GM18909 (cell line): ENCODE data around the gene PAX2.

Source experiments
- ATAC-seq: cut with Tn5 transposase; IDR thresholded peaks from one replicate; pipeline ENCODE4 v1.9.1; 2021; ENCODE audit warnings: mild to moderate bottlenecking; ENCODE audit not compliant: unreplicated experiment, poor library complexity

The PAX2 gene

DNA sequence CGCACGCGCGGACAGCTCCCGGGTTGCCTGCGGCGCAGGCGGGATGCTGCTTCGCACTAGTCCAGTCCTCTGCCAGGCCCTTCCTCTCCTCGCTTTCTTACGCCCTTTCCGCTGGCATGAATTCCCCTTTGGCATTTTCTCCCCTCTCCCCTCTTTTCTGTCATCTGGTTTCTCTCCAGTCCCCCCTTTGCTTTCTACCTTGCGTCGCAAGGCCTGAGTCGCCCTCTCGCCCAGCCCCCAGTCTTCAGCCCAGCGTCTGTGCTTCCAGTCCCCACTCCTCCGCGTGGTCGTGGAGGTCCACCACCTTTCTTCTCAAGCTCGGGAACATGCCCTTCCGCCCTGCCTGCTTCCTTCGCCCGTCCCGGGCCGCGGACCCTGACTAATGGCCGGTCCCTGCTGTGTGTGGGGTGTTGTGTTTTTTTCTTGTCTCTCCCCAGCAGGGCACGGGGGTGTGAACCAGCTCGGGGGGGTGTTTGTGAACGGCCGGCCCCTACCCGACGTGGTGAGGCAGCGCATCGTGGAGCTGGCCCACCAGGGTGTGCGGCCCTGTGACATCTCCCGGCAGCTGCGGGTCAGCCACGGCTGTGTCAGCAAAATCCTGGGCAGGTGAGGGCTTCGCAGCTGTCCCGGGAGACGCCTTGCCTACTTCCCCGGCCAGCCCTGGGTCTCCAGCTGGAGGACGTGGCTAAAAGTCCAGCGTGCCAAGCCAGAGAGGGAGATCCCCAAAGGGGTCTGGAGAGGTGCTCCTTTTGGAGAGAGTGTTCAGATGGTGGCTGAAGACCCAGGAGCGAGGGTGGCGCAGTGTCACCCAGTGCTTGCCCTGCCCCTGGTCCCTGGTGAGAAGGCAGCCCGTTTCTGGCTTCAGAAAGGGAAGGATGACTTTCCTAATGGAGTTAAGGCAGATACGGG is 4.2 kb downstream of the PAX2 start:
- ATAC-seq = no peak

DNA sequence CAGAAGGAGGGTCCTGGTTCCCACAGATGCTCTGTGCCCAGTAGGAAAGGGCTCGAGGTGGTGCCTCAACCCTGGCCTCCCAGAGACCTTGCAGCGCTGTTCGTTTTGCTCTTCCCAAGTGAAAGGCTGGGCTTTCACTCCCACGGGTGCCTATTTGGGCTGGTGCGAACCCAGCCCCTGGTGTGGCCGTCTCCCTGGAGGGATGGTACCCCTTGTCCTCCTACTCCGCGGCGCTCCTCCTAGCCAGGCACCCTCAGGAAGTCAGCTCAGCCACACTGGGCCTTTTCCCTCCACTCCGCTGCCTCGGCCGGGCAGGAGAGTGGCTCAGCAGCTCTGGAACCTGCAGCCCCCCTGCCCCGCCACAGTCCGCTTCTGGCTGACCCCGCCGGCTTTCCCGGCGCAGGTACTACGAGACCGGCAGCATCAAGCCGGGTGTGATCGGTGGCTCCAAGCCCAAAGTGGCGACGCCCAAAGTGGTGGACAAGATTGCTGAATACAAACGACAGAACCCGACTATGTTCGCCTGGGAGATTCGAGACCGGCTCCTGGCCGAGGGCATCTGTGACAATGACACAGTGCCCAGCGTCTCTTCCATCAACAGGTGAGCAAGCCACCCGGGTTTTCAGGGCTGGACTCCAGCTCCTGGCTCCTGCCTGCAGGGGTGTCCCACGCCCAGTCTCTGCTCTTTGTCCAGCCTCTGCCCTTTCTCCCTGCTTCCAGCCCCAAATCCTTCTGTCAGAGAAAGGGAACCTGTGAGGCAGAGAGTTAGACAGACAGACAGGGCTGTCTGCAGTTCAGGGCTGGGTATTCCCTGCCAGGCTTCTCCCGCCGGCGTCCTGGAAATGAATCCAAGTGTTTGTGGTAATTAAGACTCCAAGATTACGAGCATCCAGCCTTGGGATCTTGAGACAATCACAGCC is 5.2 kb downstream of the PAX2 start:
- ATAC-seq = no peak

GRCh38 chr10:100751211-100751933 is 6.0 kb downstream of the PAX2 start:
- ATAC-seq = no peak

DNA sequence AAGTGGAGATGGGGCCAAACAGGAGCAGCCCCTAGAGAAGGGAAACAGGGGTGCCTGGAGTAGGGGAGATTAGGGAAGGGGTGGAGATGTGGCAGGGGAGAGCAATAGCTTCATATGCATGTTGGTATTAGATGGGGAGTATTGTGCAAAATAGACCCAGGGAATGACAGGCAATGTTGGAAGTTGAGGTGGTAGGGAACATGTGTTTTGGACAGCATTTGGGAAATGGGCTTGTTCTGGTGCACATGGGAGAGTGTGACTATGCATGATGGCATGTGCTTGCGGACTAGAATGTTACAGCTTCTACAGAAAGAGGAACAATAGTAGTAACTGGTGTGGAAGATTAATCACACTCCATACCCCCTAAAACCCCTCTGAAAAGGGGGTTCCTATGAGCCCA is 10.4 kb downstream of the PAX2 start:
- ATAC-seq = no peak

- ATAC-seq = no peak
These were observed 13.9 kb downstream of the PAX2 start for GRCh38 chr10:100759331-100759730.

- no peak for ATAC-seq
These were observed 15.3 kb downstream of the PAX2 start for GRCh38 chr10:100760726-100761125.

- ATAC-seq = no peak
These were observed 15.8 kb downstream of the PAX2 start for GRCh38 chr10:100761191-100761590.

DNA sequence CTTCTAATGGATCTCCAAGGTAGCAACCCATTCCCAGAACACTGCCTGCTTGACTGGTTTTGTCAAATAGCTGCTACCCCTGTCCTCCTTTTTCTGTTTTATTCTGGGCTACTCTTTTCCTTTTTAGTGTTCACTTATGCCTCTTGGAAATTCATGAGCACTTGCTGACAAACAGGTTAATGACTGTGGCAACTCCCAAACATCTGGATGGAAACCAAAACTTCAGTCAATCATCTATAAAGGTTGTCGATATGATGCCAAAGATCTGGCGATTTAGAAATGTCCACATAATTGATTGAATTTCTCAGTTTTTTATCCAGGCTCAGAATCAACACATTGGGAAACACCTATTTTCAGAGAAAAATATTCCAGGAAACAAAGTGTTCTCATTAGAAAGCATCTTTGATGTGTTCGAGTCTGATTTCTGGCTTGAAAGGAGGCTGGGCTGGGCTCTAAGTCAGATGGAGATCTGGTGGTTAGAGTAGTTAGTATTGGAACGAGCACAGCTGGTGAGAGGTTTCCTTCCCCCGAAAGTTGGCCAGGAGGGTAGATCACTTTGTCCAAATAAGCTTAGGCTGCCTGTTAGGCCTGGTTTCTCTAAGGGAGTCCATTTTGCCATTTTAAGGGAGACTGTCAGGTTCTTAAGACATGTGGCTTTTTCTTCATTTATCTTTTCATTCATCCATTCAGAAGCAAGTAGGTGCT is 17.8 kb downstream of the PAX2 start:
- no peak for ATAC-seq

GRCh38 chr10:100766693-100767421 is 21.5 kb downstream of the PAX2 start:
- ATAC-seq = no peak

DNA sequence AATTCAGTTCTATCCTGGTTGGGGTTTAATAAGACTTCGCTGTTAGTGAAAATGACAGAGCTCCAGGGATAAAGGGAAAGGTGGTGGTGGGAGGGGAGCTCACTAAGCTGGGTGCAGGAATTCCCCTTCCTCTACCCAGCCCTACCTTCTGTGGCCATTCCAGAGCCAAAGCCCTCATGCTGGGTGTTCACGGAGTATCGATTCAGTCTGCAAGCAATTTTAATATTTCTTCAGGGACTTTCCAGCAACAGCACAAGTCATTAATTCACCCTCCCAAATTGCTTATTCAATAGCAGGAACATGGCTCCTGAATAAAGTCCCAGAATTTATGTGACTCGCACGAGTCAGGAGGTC is 22.0 kb downstream of the PAX2 start:
- no peak for ATAC-seq

- ATAC-seq = no peak
These were observed 24.1 kb downstream of the PAX2 start for GRCh38 chr10:100769481-100769880.

DNA sequence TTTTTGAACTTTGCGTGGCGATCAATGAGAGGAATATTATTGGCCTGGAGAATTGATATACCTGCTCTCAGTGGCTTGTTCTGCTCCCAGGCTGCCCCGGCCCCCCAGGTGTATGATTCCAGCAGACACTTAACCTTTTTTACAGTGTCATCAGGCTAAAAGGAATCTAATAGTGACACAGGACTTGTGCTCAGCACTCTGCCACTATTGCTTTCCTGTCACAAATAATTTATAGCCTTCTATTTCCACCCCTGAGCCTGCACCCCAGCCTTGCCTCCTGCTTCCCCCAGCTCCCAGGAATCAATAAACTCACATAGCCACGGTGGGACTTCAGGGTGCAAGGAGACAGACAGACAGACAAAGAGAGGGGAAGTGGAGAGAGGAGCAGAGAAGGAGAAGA is 28.3 kb downstream of the PAX2 start:
- no peak for ATAC-seq

- ATAC-seq = no peak
These were observed 28.8 kb downstream of the PAX2 start for GRCh38 chr10:100774223-100774622.

- ATAC-seq = no peak
These were observed 29.5 kb downstream of the PAX2 start for GRCh38 chr10:100774876-100775275.

DNA sequence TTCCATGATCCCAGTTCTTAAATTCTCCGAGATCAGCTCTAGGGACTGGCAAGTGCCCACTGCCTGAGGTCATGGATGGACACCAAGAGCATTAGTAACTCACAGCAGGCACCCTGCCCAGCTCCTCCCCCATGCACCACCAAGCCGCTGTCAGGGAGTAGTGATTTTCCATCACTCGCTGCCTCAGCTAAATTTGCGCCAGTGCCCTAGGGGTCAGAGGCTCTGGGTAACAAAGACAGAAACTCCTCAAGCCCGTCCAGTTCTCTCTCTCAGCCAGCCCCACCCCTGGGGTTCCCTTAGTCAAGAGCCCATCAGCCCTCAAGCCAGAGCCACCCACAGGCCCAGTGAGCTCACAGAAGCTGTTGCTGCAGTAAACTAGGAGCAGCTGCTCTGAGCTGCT is 30.0 kb downstream of the PAX2 start:
- ATAC-seq = no peak

DNA sequence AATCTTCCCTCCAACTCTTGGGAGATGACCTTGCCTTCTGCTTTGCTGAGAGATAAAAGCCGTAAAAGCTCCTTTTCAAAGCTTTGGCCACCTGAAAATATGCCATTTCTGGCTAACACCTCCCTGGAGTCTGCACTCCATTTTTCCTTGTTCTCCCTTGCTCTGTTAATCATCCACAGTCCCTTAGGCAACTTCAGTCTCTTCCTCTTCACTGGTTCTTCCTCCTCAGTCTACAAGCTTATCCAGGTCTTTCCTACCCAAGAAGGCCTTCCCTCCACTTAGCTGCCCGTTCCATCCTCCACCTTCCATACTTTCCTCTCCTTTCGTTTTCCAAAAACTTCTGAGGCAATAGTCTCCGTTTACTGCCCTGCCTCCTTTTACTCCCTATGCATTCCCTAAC is 30.5 kb downstream of the PAX2 start:
- ATAC-seq = no peak

- no peak for ATAC-seq
These were observed 31.3 kb downstream of the PAX2 start for GRCh38 chr10:100776671-100777070.

DNA sequence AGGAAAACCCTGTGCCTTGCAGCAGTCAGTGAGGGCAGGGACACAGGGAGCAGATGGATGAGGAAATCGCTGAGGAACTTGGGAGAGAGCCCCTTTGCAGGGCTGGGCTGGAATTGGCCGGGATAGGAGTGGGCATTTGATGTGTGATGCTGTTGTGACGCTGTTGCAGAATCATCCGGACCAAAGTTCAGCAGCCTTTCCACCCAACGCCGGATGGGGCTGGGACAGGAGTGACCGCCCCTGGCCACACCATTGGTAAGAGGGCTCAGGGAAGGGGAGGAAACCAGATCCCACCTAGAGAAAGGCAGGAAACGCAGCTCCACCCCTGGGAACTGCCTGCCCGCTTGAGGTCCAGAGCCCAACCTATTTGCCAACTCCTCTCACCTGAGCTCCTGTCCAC is 33.9 kb downstream of the PAX2 start:
- ATAC-seq = no peak

- no peak for ATAC-seq
These were observed 34.9 kb downstream of the PAX2 start for GRCh38 chr10:100780324-100780723.
